A549 (cell line): ENCODE results near the gene TSPAN14. TPM values are rescaled to one million over a fixed set of nuclear protein-coding genes. Genes with fewer than 3 reads are reported as not detected.

Source experiments
- ATOH8 ChIP-seq: fragments of 250-450 bp; sonication (Bioruptor Pico); IDR thresholded peaks from 2 replicates; pipeline ENCODE4 v1.5.0; 2020; ENCODE audit warnings: low read depth, mild to moderate bottlenecking, moderate library complexity
- BCL3 ChIP-seq: fragments of >200 bp; sonication (Bioruptor Twin); formaldehyde crosslinking; IDR thresholded peaks from 3 replicates; pipeline ENCODE4 v1.6.1; 2016
- BHLHE40 ChIP-seq: IDR thresholded peaks from 2 replicates; pipeline ENCODE4 v1.6.1; 2012; ENCODE audit warnings: low read depth, low read length, inconsistent platforms
- CBX2 ChIP-seq: fragments of 200-600 bp; sonication (generic); IDR thresholded peaks from 2 replicates; pipeline ENCODE4 v1.6.1; 2016; ENCODE audit warnings: low read depth, mild to moderate bottlenecking, borderline replicate concordance
- CBX8 ChIP-seq: fragments of 200-600 bp; sonication (generic); IDR thresholded peaks from 2 replicates; pipeline ENCODE4 v1.6.1; 2016
- CEBPB ChIP-seq, 2 experiments: fragments of >200 bp in 1 of 2; sonication (Bioruptor Twin) in 1 of 2; formaldehyde crosslinking in 1 of 2; IDR thresholded peaks; 2 replicates each; pipeline ENCODE4 v1.6.1; 2012 to 2016
- CHD2 ChIP-seq: fragments of 150-350 bp; IDR thresholded peaks from 2 replicates; pipeline ENCODE4 v1.6.1; 2014; ENCODE audit warnings: low read length; ENCODE audit not compliant: partially characterized antibody
- ELK1 ChIP-seq: fragments of 150-350 bp; IDR thresholded peaks from 2 replicates; pipeline ENCODE4 v1.6.1; 2014; ENCODE audit warnings: low read depth, mild to moderate bottlenecking, low read length
- EP300 ChIP-seq, 2 experiments: fragments of >200 bp; sonication (Bioruptor Twin); formaldehyde crosslinking; IDR thresholded peaks; 2 replicates in 1 of 2; 3 replicates in 1 of 2; pipeline ENCODE4 v1.6.1; 2016 to 2017
- FOSL2 ChIP-seq, 2 experiments: fragments of 450-650 bp in 1 of 2; fragments of >200 bp in 1 of 2; sonication (Bioruptor Twin) in 1 of 2; formaldehyde crosslinking; IDR thresholded peaks; 2 replicates each; pipeline versions ENCODE4 v1.5.0 to v1.6.1; 2016 to 2020; ENCODE audit warnings: mild to moderate bottlenecking in 1 of 2, moderate library complexity in 1 of 2
- FOXS1 ChIP-seq: fragments of 250-450 bp; sonication (Bioruptor Pico); IDR thresholded peaks from 2 replicates; pipeline ENCODE4 v1.5.0; 2020; ENCODE audit warnings: mild to moderate bottlenecking, moderate library complexity
- GATA3 ChIP-seq: IDR thresholded peaks from 2 replicates; pipeline ENCODE4 v1.6.1; 2012; ENCODE audit warnings: borderline replicate concordance
- HDAC2 ChIP-seq: fragments of 200-600 bp; sonication (generic); IDR thresholded peaks from 2 replicates; pipeline ENCODE4 v1.6.1; 2016
- HES2 ChIP-seq: fragments of >200 bp; sonication (Bioruptor Twin); formaldehyde crosslinking; IDR thresholded peaks from 2 replicates; pipeline ENCODE4 v1.6.1; 2016
- HMGXB4 ChIP-seq: fragments of 250-450 bp; sonication (Bioruptor Pico); IDR thresholded peaks from 2 replicates; pipeline ENCODE4 v1.5.0; 2021; ENCODE audit warnings: mild to moderate bottlenecking, moderate library complexity, borderline replicate concordance
- HOXA7 ChIP-seq: fragments of 250-450 bp; sonication (Bioruptor Pico); IDR thresholded peaks from 2 replicates; pipeline ENCODE4 v1.5.0; 2020; ENCODE audit warnings: mild to moderate bottlenecking, moderate library complexity
- HOXB13 ChIP-seq: fragments of 250-450 bp; sonication (Bioruptor Pico); IDR thresholded peaks from 2 replicates; pipeline ENCODE4 v1.5.0; 2020; ENCODE audit warnings: low read depth, mild to moderate bottlenecking, moderate library complexity
- JUN ChIP-seq, 2 experiments: fragments of >200 bp; sonication (Bioruptor Twin); formaldehyde crosslinking; IDR thresholded peaks; 2 replicates in 1 of 2; 3 replicates in 1 of 2; pipeline ENCODE4 v1.6.1; 2016 to 2017
- JUNB ChIP-seq: fragments of >200 bp; sonication (Bioruptor Twin); formaldehyde crosslinking; IDR thresholded peaks from 2 replicates; pipeline ENCODE4 v1.6.1; 2016
- MAFK ChIP-seq: fragments of 450-650 bp; IDR thresholded peaks from 2 replicates; pipeline ENCODE4 v1.6.1; 2014; ENCODE audit not compliant: partially characterized antibody
- MAZ ChIP-seq: fragments of 150-350 bp; IDR thresholded peaks from 2 replicates; pipeline ENCODE4 v1.6.1; 2014; ENCODE audit warnings: antibody characterized with exemption, low read depth, low read length, borderline replicate concordance
- NFE2L2 ChIP-seq: fragments of 150-350 bp; conservative IDR thresholded peaks from 2 replicates; pipeline ENCODE4 v1.6.1; 2014; ENCODE audit warnings: low read length
- NPAS2 ChIP-seq: fragments of 250-450 bp; sonication (Bioruptor Pico); IDR thresholded peaks from 2 replicates; pipeline ENCODE4 v1.8.0; 2022; ENCODE audit warnings: mild to moderate bottlenecking, moderate library complexity, borderline replicate concordance
- PBX3 ChIP-seq: IDR thresholded peaks from 2 replicates; pipeline ENCODE4 v1.6.1; 2012
- PHF8 ChIP-seq: fragments of 200-600 bp; sonication (generic); IDR thresholded peaks from 2 replicates; pipeline ENCODE4 v1.6.1; 2016; ENCODE audit warnings: low read depth, mild to moderate bottlenecking, antibody characterized with exemption, moderate library complexity, borderline replicate concordance
- POLR2A ChIP-seq: IDR thresholded peaks from 2 replicates; pipeline ENCODE4 v1.6.1; 2012; ENCODE audit warnings: mild to moderate bottlenecking, low read length
- RAD21 ChIP-seq, 2 experiments: fragments of >200 bp in 1 of 2; sonication (Bioruptor Twin) in 1 of 2; formaldehyde crosslinking in 1 of 2; IDR thresholded peaks in 1 of 2; conservative IDR thresholded peaks in 1 of 2; 2 replicates in 1 of 2; 3 replicates in 1 of 2; pipeline ENCODE4 v1.6.1; 2012 to 2018; ENCODE audit warnings: inconsistent platforms in 1 of 2
- RFX5 ChIP-seq: fragments of 450-650 bp; IDR thresholded peaks from 2 replicates; pipeline ENCODE4 v1.7.1; 2014; ENCODE audit warnings: antibody characterized with exemption, mild to moderate bottlenecking, moderate library complexity
- RNF2 ChIP-seq: fragments of 200-600 bp; sonication (generic); IDR thresholded peaks from 2 replicates; pipeline ENCODE4 v1.6.1; 2016; ENCODE audit warnings: low read depth, mild to moderate bottlenecking, antibody characterized with exemption, moderate library complexity, borderline replicate concordance
- SMC3 ChIP-seq: fragments of >200 bp; sonication (Bioruptor Twin); formaldehyde crosslinking; IDR thresholded peaks from 3 replicates; pipeline ENCODE4 v1.6.1; 2018; ENCODE audit warnings: inconsistent platforms
- SREBF2 ChIP-seq: fragments of 450-650 bp; IDR thresholded peaks from 2 replicates; pipeline ENCODE4 v1.6.1; 2014; ENCODE audit warnings: mild to moderate bottlenecking, moderate library complexity
- TFCP2L1 ChIP-seq: fragments of 250-450 bp; sonication (Bioruptor Pico); IDR thresholded peaks from 2 replicates; pipeline ENCODE4 v1.5.0; 2021; ENCODE audit warnings: mild to moderate bottlenecking
- TP53 ChIP-seq: fragments of 250-450 bp; sonication (Bioruptor Pico); IDR thresholded peaks from 2 replicates; pipeline ENCODE4 v1.5.0; 2021; ENCODE audit warnings: mild to moderate bottlenecking, moderate library complexity
- ZC3H11A ChIP-seq: fragments of 450-650 bp; IDR thresholded peaks from 2 replicates; pipeline ENCODE4 v1.6.1; 2014; ENCODE audit warnings: antibody characterized with exemption, mild to moderate bottlenecking
- ZSCAN20 ChIP-seq: fragments of 250-450 bp; sonication (Bioruptor Pico); IDR thresholded peaks from 2 replicates; pipeline ENCODE4 v1.8.0; 2022; ENCODE audit warnings: mild to moderate bottlenecking, moderate library complexity
- polyA plus RNA-seq, 4 experiments: library from polyadenylated mRNA; depleted of rRNA in 3 of 4; stranded (reverse); fragments of >200 nt; fragmentation: RNase III in 1 of 4; extraction: RNeasy Plus Mini Kit Qiagen cat#74134 plus additional on column Dnase treatment in 1 of 4; gene quantifications; 2 replicates in 3 of 4; 3 replicates in 1 of 4; pipeline ENCODE4 v1.2.3, GENCODE V29; 2011 to 2017

TSPAN14 gene
- polyA plus RNA-seq, 2 of the 4 experiments (the other 2 are of a cell fraction) = 87.0 to 124 TPM

GRCh38 chr10:80506189-80506575 lies 52.1 kb downstream of the TSPAN14 start (continued):
- TF ChIP-seq MAFK = peak; percentile 26
- peak in 1 of 2 experiments; percentile 3; a peak in 2 of 5 replicates for TF ChIP-seq RAD21 (conservative IDR thresholded peaks at IDR 0.05 in 1 of 2, IDR thresholded peaks at IDR 0.05 in 1 of 2)
- no peak for TF ChIP-seq FOXS1
- no peak for TF ChIP-seq NPAS2
- TF ChIP-seq HDAC2 = no peak
- no peak for TF ChIP-seq ELK1
- no peak for TF ChIP-seq HOXB13 (CRISPR knock-in tag)
- no peak for TF ChIP-seq TP53 (CRISPR knock-in tag)
- TF ChIP-seq EP300 (IDR thresholded peaks at IDR 0.05) = peak; percentile 92
- peak; percentile 68 for TF ChIP-seq FOSL2 (IDR thresholded peaks at IDR 0.05)
- TF ChIP-seq FOSL2 (CRISPR knock-in tag; IDR thresholded peaks at IDR 0.05) = peak; percentile 75
- TF ChIP-seq ZC3H11A = no peak
- TF ChIP-seq CBX2 = no peak
- no peak for TF ChIP-seq CBX8
- TF ChIP-seq SMC3 = no peak
- TF ChIP-seq BCL3 = peak; percentile 83; the same call in 2 of the 3 replicates
- no peak for TF ChIP-seq RFX5
- peak; percentile 75 to 94 for TF ChIP-seq JUN (IDR thresholded peaks at IDR 0.05)
- no peak for TF ChIP-seq TFCP2L1 (CRISPR knock-in tag)
- no peak for TF ChIP-seq NFE2L2
- TF ChIP-seq JUNB = peak; percentile 93
- TF ChIP-seq PBX3 = no peak; the same call in 1 of the 2 replicates
- no peak for TF ChIP-seq CHD2
- no peak for TF ChIP-seq ATOH8
- TF ChIP-seq POLR2A = no peak
- TF ChIP-seq HMGXB4 (CRISPR knock-in tag) = no peak
- TF ChIP-seq BHLHE40 = no peak
- TF ChIP-seq GATA3 = peak; percentile 98
- no peak for TF ChIP-seq SREBF2
- no peak for TF ChIP-seq PHF8
- no peak for TF ChIP-seq ZSCAN20 (CRISPR knock-in tag)
- no peak for TF ChIP-seq RNF2
- no peak for TF ChIP-seq HES2
- TF ChIP-seq MAZ = no peak
- TF ChIP-seq HOXA7 (CRISPR knock-in tag) = no peak
- TF ChIP-seq CEBPB (IDR thresholded peaks at IDR 0.05) = peak in 1 of 2 experiments; percentile 47; a peak in 2 of 4 replicates
